Spleen (tissue), 11 donors: ENCODE measurements around the gene ESR2. TPM values are rescaled to one million over a fixed set of nuclear protein-coding genes. Genes with fewer than 3 reads are reported as not detected.
"Not testable (repeated sequence)": the region's sequence is repeated elsewhere in the genome, so short reads cannot be mapped to it uniquely, and the experiment has no call there.

ENCODE experiments used
- DNase-seq: peaks from one replicate; pipeline ENCODE4 v3.0.0-alpha.2; 2020
- H3K27ac ChIP-seq, 8 donors: fragments of 200-600 bp; sonication (generic) in 7 of 8; 1 replicate in 4 of 8; 2 replicates in 4 of 8; pipeline versions ENCODE4 v1.5.0 to v1.8.0; 2016 to 2021; ENCODE audit warnings: inconsistent platforms in 4 of 8, mild to moderate bottlenecking in 4 of 8, moderate library complexity in 1 of 8
- H3K27me3 ChIP-seq, 7 donors: fragments of 200-600 bp; sonication (generic) in 6 of 7; replicated peaks in 1 of 7; 1 replicate in 4 of 7; 2 replicates in 3 of 7; pipeline versions ENCODE4 v1.5.0 to v1.8.0; 2016 to 2021; ENCODE audit warnings: inconsistent platforms in 3 of 7, mild to moderate bottlenecking in 1 of 7
- H3K36me3 ChIP-seq, 6 donors: fragments of 200-600 bp; sonication (generic) in 5 of 6; 1 replicate in 4 of 6; 2 replicates in 2 of 6; pipeline versions ENCODE4 v1.5.0 to v1.8.0; 2016 to 2021; ENCODE audit warnings: inconsistent platforms in 2 of 6
- H3K4me1 ChIP-seq, 6 donors: fragments of 200-600 bp; sonication (generic) in 5 of 6; 1 replicate in 3 of 6; 2 replicates in 3 of 6; pipeline versions ENCODE4 v1.5.0 to v1.8.0; 2016 to 2021; ENCODE audit warnings: inconsistent platforms in 3 of 6
- H3K4me3 ChIP-seq, 8 donors: fragments of 200-600 bp; sonication (generic) in 7 of 8; 1 replicate in 4 of 8; 2 replicates in 4 of 8; pipeline versions ENCODE4 v1.5.0 to v1.8.0; 2016 to 2021; ENCODE audit warnings: inconsistent platforms in 4 of 8, mild to moderate bottlenecking in 4 of 8, moderate library complexity in 2 of 8
- H3K9me3 ChIP-seq, 8 donors: fragments of 200-600 bp; sonication (generic) in 7 of 8; 1 replicate in 4 of 8; 2 replicates in 4 of 8; pipeline versions ENCODE4 v1.5.0 to v1.8.0; 2016 to 2021; ENCODE audit warnings: inconsistent platforms in 4 of 8
- POLR2A ChIP-seq, 3 donors: fragments of 450-650 bp; IDR thresholded peaks; one replicate each; pipeline ENCODE4 v1.5.1; 2017; ENCODE audit warnings: antibody characterized with exemption in 3 of 3, mild to moderate bottlenecking in 1 of 3
- POLR2AphosphoS5 ChIP-seq, 3 donors: sonication (generic); formaldehyde crosslinking; IDR thresholded peaks; one replicate each; pipeline ENCODE4 v1.5.1; 2017; ENCODE audit warnings: antibody characterized with exemption in 3 of 3
- WGBS, 5 donors: extraction: QIAGEN DNeasy Blood & Tissue Kit in 3 of 5; methylation state at CpG; one replicate each; pipeline versions ENCODE4 v1.1.5 to v1.1.7; 2013 to 2018; 5-methylcytosine and 5-hydroxymethylcytosine counted together
- intact Hi-C: fragments of 100-400 bp; cut with DNase I; formaldehyde crosslinking; loops from one replicate; pipeline ENCODE4 v1.15.0; 2023; ENCODE audit warnings: low total_unique reads
- polyA plus RNA-seq, 3 donors: library from polyadenylated mRNA; stranded (reverse); fragments of 200-250 nt; gene quantifications; one replicate each; pipeline ENCODE4 v1.2.1, GENCODE V29; 2013
- total RNA-seq, 7 donors: library from RNA; depleted of rRNA in 3 of 7; stranded (reverse); fragments of >200 nt in 3 of 7; fragmentation: NEBNext Ultra II Directional in 4 of 7; extraction: Animal tissue kit (Norgen Biotek cat#: 25700) in 4 of 7; gene quantifications; one replicate each; pipeline versions ENCODE4 v1.1.0 to v1.2.1, GENCODE V29; 2016 to 2021
- TF ChIP-seq, protein P1 (sequence below), 11 experiments: fragments of 200-600 bp in 7 of 11; fragments of 450-650 bp in 4 of 11; sonication (generic) in 4 of 11; IDR thresholded peaks in 8 of 11; conservative IDR thresholded peaks in 3 of 11; 1 replicate in 7 of 11; 2 replicates in 4 of 11; pipeline versions ENCODE4 v1.4.0 to v1.8.0; 2016 to 2021; ENCODE audit warnings: antibody characterized with exemption in 11 of 11, inconsistent platforms in 4 of 11, mild to moderate bottlenecking in 1 of 11
- donor health status: healthy with polysubstance abuse.
- donor health status: DM: no; HTN: no; CAD: no; lungs with moderate emphysema.
- donor health status: DM: no; HTN: no; CAD: no.
- donor health status: Bipolar disorder and iron deficiency.
- donor health status: healthy.
- donor health status: DM: no; HTN: no; CAD: no.
- donor health status: DM: yes; HTN: yes; CAD: no.

ESR2 gene
- total and polyA plus RNA-seq, 10 donors: 0.93 to 9.0 (median 3.8) TPM

DNA sequence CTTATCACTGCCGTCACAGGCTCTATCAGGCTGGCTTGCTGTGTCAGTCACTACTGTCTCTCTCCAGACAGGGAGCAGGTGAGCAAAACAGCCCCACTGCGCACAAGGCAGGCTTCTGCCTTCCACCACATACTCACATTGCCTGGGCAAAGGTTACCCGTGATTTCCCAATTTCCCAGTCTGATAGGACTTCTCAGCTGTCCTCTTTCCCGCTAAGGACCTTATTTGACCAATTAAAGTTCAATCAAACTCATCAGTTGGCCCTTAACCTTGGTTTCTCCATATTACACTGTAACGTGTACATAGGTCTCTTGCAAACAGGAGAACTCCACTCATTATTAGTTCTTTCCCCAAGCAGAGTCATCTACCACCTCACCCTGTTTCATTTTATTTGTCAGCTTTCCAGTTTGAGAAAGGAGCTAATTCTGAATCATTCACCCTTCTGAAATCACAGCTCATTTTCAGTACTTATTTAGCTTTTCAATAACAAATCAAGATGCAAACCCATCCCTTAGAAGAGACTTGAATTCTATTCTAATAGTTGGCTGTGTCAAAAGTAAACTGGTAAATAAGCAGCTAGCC, 170.8 kb downstream of the ESR2 start:
- 88 to 95% (median 92%) methylated on average over 5 of the region's 5 CpGs for WGBS, 5 donors
- H3K36me3 ChIP-seq: peaks cover 0 to 100% (median 65%) of the 10 kb centered on the region in 6 donors
- no peaks in the 10 kb centered on the region for H3K27me3 ChIP-seq
- TF ChIP-seq POLR2A (IDR thresholded peaks at IDR 0.05) (no peak), POLR2AphosphoS5 (IDR thresholded peaks at IDR 0.05) (no peak)
- TF ChIP-seq, protein P1, sequence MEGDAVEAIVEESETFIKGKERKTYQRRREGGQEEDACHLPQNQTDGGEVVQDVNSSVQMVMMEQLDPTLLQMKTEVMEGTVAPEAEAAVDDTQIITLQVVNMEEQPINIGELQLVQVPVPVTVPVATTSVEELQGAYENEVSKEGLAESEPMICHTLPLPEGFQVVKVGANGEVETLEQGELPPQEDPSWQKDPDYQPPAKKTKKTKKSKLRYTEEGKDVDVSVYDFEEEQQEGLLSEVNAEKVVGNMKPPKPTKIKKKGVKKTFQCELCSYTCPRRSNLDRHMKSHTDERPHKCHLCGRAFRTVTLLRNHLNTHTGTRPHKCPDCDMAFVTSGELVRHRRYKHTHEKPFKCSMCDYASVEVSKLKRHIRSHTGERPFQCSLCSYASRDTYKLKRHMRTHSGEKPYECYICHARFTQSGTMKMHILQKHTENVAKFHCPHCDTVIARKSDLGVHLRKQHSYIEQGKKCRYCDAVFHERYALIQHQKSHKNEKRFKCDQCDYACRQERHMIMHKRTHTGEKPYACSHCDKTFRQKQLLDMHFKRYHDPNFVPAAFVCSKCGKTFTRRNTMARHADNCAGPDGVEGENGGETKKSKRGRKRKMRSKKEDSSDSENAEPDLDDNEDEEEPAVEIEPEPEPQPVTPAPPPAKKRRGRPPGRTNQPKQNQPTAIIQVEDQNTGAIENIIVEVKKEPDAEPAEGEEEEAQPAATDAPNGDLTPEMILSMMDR (IDR thresholded peaks at IDR 0.05 in 8 of 11, conservative IDR thresholded peaks at IDR 0.05 in 3 of 11): no peak
- H3K4me1 ChIP-seq: no peaks in the 10 kb centered on the region
- H3K27ac ChIP-seq: no peak overlapping the region
- no peak overlapping the region for H3K4me3 ChIP-seq
- no peak for DNase-seq
- intact Hi-C loops: no loop called here
- H3K9me3 ChIP-seq: no peaks in the 10 kb centered on the region

DNA sequence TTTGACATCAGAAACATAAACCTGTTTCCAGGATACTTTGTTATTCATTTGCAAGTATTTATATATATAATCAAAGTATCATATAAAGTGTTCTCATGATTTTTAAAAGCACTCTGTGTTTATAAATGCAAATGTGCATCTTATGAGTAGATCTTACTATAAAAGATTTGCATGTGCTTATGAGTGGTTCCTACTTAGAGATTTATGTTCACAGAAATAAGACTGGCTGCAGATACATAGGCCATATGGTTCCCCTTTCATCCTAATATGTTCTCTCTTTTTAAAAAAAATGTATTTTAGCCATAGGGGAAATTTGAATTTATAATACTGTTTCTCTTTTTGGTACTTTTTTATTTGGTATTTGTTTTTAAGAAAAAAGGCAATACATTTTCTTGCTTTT, 174.2 kb downstream of the ESR2 start:
- Histone ChIP-seq H3K4me1 (no peaks in the 10 kb centered on the region), H3K9me3 (no peaks in the 10 kb centered on the region), H3K36me3 (peaks cover 0 to 100% (median 42%) of the 10 kb centered on the region in 6 donors), H3K4me3 (no peak overlapping the region), H3K27ac (no peak overlapping the region), H3K27me3 (no peaks in the 10 kb centered on the region)
- intact Hi-C loops: no loop called here
- TF ChIP-seq POLR2A (IDR thresholded peaks at IDR 0.05) (no peak), POLR2AphosphoS5 (IDR thresholded peaks at IDR 0.05) (no peak)
- TF ChIP-seq, protein P1 (IDR thresholded peaks at IDR 0.05 in 8 of 11, conservative IDR thresholded peaks at IDR 0.05 in 3 of 11): no peak
- DNase-seq: no peak

DNA sequence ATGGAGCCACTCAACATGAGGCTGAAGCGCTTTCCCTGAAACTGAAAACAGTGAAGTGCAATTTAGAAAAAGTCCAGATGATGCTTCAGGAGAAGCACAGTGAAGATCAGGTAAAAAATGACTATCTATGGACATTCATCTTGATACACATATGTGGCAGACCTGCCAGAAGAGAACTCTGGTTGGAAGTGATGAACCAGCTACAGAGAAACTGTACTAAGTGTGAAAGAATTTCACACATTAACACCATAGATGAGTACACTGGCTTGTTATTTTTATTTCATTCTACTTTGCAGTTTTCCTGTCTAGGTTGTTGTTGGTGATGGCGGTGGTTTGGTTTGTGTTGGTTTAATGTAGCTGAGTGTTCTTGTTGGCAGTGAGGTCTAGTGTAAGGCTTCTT, 174.7 kb downstream of the ESR2 start:
- WGBS, 5 donors: 89 to 96% (median 92%) methylated on average over 2 of the region's 2 CpGs
- Histone ChIP-seq H3K4me1 (no peaks in the 10 kb centered on the region), H3K4me3 (no peak overlapping the region), H3K27ac (no peak overlapping the region), H3K27me3 (no peaks in the 10 kb centered on the region), H3K36me3 (peaks cover 0 to 100% (median 42%) of the 10 kb centered on the region in 6 donors), H3K9me3 (no peaks in the 10 kb centered on the region)
- no peak for DNase-seq
- TF ChIP-seq POLR2AphosphoS5 (IDR thresholded peaks at IDR 0.05) (no peak), POLR2A (IDR thresholded peaks at IDR 0.05) (no peak)
- TF ChIP-seq, protein P1 (IDR thresholded peaks at IDR 0.05 in 8 of 11, conservative IDR thresholded peaks at IDR 0.05 in 3 of 11): no peak
- intact Hi-C loops: no loop called here

DNA sequence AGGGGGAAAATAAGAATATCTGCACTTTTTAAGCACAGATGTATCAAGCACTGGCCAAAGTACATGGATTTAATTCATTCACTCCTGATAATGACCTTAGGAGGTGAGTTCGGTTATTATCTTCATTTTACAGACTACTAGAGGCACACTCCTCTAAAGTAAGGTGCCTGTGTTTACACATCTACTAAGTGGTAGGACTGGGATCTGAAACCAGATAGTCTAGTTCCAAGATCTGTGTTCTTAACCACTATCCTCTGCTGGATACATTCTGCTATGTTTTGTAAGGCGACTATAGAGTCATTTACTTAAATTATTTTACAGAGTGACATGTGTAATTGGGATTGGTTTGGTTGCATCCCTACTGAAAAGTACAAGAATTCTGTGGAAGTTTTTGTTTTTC, 175.3 kb downstream of the ESR2 start:
- H3K9me3 ChIP-seq: no peaks in the 10 kb centered on the region
- no peak for DNase-seq
- H3K27ac ChIP-seq: no peak overlapping the region
- no peaks in the 10 kb centered on the region for H3K4me1 ChIP-seq
- H3K36me3 ChIP-seq: peaks cover 0 to 100% (median 43%) of the 10 kb centered on the region in 6 donors
- H3K4me3 ChIP-seq: no peak overlapping the region
- 86 to 95% (median 94%) methylated on average over 2 of the region's 2 CpGs for WGBS, 5 donors
- TF ChIP-seq POLR2A (IDR thresholded peaks at IDR 0.05) (no peak), POLR2AphosphoS5 (IDR thresholded peaks at IDR 0.05) (no peak)
- TF ChIP-seq, protein P1 (IDR thresholded peaks at IDR 0.05 in 8 of 11, conservative IDR thresholded peaks at IDR 0.05 in 3 of 11): no peak
- no peaks in the 10 kb centered on the region for H3K27me3 ChIP-seq
- intact Hi-C loops: no loop called here

DNA sequence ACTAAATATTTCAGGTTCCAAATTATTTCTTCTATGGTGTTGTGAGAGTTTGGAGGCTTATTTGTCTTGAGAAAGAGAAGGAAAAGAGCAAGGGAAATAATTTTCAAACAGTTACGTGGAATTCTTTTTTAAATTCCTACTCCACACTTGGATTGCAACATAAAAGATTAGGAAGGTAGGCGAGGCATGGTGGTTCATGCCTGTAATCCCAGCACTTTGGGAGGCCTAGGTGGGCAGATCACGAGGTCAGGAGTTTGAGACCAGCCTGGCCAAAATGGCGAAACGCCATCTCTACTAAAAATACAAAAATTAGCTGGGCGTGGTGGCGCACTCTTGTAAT, 175.8 kb downstream of the ESR2 start:
- H3K27ac ChIP-seq, H3K4me3 ChIP-seq, H3K27me3 ChIP-seq, H3K9me3 ChIP-seq, intact Hi-C loops, DNase-seq, H3K4me1 ChIP-seq: not testable (repeated sequence)
- WGBS, 5 donors: 93 to 98% (median 97%) methylated on average over 7 of the region's 7 CpGs
- peaks cover 0 to 100% (median 44%) of the 10 kb centered on the region in 6 donors for H3K36me3 ChIP-seq
